PC-3 (cell line): ENCODE measurements around the gene PRICKLE2.

Experiments
- EZH2 ChIP-seq: fragments of 300-600 bp; sonication (generic); IDR thresholded peaks from one replicate; pipeline ENCODE4 v1.6.1; 2017; ENCODE audit warnings: antibody characterized with exemption, mild to moderate bottlenecking, low read length; ENCODE audit not compliant: unreplicated experiment
- EZH2phosphoT487 ChIP-seq: fragments of 300-600 bp; sonication (generic); IDR thresholded peaks from 2 replicates; pipeline ENCODE4 v1.6.1; 2018; ENCODE audit warnings: mild to moderate bottlenecking, antibody characterized with exemption, low read length, borderline replicate concordance
- TF ChIP-seq, protein P1 (sequence below): fragments of 300-600 bp; sonication (generic); conservative IDR thresholded peaks from 2 replicates; pipeline ENCODE4 v1.5.1; 2017; ENCODE audit warnings: antibody characterized with exemption, low read depth, mild to moderate bottlenecking, low read length

DNA sequence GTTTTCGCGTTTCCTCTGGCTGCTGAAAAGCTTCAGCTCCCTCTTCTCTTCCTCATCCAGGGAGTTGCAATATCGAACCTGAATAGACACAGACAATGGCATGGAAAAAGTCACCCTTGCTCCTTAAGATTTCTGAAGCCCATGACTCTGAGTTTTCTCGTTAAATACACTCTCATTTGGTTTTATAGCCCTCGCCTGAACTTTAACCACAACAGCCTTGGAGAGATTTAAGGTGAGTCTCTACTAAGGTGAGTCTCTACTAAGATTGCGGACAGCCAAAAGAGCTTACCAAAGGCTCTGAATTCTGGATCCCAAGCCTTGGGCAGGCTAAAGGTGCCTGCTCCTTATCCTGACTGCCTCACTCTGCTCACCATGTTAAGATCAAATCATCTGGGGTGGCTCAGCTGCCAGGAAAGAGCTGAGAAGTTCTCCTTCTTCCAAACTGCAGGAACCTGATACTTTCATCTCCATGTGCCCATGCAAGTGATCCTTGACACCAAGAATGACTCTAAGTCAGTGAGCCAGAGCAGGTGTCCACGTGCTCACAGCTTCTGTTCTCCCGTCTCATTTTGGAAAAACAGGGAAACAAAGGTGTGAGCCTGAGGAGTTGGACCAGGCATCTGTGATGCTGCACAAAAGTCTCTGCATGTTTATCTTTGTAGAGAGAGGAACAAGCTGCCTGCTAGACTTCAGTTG is 65.1 kb downstream of the PRICKLE2 start:
- TF ChIP-seq, protein P1, sequence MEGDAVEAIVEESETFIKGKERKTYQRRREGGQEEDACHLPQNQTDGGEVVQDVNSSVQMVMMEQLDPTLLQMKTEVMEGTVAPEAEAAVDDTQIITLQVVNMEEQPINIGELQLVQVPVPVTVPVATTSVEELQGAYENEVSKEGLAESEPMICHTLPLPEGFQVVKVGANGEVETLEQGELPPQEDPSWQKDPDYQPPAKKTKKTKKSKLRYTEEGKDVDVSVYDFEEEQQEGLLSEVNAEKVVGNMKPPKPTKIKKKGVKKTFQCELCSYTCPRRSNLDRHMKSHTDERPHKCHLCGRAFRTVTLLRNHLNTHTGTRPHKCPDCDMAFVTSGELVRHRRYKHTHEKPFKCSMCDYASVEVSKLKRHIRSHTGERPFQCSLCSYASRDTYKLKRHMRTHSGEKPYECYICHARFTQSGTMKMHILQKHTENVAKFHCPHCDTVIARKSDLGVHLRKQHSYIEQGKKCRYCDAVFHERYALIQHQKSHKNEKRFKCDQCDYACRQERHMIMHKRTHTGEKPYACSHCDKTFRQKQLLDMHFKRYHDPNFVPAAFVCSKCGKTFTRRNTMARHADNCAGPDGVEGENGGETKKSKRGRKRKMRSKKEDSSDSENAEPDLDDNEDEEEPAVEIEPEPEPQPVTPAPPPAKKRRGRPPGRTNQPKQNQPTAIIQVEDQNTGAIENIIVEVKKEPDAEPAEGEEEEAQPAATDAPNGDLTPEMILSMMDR = no peak
- TF ChIP-seq EZH2 (no peak), EZH2phosphoT487 (no peak)
